ENCODE measurements around the gene SHB.

SHB gene

DNA sequence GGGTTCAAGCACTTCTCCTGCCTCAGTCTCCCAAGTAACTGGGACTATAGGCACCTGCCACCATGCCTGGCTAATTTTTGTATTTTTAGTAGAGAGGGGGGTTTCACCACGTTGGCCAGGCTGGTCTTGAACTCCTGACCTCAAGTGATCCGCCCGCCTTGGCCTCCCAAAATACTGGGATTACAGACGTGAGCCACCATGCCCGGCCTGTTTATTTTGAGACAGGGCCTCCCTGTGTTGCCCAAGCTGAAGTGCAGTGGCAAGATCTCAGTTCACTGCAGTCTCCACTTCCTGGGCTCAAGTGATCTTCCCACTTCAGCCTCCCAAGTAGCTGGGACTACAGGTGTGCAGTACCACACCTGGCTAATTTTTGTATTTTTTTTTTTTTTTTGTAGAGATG lies 159.2 kb downstream of the SHB start:
- in situ Hi-C loops (cut with MboI; ENCODE audit: low sequenced_read_pairs): loop anchor here (25.0 kb wide), 2 partner anchors 423 to 452 kb away; partner anchors contain the start of gene POLR1E

DNA sequence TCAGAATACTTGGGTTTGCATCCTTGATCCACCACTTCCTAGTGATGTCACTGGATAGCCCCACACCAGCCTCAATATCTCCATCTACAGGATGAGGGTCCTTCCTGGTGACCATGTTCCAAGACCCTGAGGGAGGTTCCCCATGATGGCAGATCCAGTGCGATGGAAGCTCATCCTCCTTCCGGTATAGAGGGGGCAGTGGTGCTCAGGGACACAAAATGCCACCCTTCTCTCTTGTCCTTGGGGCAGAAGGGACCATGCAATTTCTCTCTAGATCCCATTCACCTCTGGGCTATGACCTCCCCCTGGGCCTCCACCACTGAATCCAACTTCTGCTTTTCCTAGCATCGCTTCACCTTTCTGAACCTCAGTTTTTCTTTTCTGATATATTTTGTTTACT lies 159.7 kb downstream of the SHB start:
- in situ Hi-C loops (cut with MboI; ENCODE audit: low sequenced_read_pairs): loop anchor here (25.0 kb wide), 2 partner anchors 422 to 453 kb away; partner anchors contain the start of gene POLR1E

DNA sequence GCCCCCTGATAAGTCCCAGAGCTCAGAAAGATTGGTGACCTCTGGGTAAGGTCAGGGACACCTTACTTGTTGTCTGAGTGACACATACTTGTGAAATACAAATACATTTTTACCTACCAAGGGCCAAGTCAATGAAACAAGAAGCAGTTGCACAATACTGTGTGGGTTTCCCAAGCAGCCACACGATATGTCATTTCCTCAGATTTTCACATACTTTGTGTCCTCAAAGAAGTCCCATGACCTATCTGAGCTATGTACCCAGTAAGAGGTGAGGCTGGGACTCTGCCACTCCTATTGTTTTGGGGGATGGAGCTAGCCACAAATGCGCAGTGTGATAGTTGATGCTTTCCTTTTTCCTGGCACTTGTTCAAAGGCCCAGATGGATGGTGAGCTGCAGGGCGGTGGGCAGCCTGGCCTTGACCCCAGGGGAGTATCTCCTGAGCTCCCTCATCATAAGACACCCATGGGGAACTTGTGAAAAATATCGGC lies 160.3 kb downstream of the SHB start:
- in situ Hi-C loops (cut with MboI; ENCODE audit: low sequenced_read_pairs): loop anchor here (25.0 kb wide), 2 partner anchors 421 to 454 kb away; partner anchors contain the start of gene POLR1E

DNA sequence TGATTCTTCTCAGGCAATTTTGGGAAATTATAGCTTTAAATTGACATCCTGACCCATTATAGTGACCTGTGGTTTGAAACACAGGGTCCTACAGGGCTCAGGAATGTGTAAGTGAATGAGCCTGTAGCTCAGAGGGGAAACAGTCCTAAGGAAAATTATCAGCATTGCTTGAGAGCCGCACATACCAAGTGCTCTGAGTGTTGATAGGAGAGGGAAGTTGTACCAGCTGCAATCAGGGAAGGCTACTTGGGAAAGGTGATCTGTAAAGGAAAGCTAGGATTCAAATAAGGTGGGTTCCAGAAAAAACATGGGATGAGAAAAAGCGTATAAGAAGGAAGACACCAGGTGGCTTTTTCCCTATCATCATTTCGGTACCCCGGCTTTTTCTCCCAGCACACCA lies 160.7 kb downstream of the SHB start:
- in situ Hi-C loops (cut with MboI; ENCODE audit: low sequenced_read_pairs): loop anchor here (25.0 kb wide), 2 partner anchors 421 to 454 kb away; partner anchors contain the start of gene POLR1E

DNA sequence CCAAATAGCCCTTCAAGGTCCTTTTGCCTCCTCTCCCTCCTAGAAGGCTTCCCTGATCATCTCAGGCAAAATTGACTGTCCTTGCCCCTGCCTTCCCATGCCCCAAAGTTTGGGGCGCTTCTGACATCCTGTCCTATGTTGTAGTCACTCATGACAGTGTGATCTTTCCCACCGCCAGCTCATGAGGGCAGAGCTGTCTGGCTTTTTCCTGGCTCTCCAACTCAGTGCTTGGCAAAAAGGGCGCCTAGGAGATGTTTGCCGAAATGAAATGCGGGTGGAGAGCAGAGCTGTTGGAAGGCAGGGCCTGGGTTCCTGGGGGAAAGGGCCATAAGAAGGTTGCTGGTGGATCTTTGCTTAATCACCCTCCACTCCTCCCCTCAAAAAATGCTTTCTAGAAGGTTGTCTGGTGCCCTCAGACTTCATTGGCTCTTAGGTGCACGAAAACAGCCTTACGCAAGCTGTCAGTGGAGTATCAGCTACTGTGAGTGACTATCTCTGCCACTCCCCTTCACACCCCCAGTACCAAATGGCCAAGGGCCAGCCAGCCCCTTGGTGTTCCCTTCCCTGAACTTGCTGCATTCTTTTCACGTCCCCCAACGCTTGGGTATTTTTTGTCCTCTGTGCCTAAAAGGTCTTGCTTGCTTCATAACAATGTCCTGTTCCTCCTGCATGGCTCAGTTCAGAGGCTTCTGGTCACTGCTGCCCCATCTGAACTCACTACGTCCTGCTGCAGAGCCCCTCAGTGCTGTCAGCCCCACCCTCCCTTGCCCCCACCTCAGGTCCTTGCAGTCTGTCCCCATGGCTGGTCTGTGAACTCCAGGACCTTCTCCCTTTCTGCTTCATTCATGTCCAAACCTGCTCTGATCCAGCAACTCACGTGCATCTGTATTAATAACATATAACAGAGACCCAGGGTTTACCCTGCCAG lies 162.5 kb downstream of the SHB start:
- in situ Hi-C loops (cut with MboI; ENCODE audit: low sequenced_read_pairs): loop anchor here (25.0 kb wide), 2 partner anchors 419 to 456 kb away; partner anchors contain the start of gene POLR1E

DNA sequence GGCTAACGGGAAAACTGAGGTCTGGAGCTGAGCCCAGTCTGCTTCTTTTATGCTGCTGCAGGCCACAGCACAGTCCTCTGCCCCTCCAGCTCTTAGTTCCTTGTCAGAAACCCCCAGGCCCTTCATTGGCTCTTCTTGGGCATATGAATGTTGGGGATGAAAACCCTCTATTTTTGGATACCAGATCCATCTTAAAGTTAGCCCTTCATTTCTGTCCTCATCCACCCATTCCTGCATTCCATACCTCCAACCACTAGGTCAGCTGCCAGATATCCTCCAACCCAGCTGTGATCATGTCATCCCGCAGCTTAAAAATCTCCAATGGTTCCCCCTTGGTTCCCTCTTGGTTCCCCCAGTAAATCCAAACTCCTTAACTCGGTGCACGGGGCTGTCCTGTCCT lies 163.3 kb downstream of the SHB start:
- in situ Hi-C loops (cut with MboI; ENCODE audit: low sequenced_read_pairs): loop anchor here (25.0 kb wide), 2 partner anchors 418 to 457 kb away; partner anchors contain the start of gene POLR1E

DNA sequence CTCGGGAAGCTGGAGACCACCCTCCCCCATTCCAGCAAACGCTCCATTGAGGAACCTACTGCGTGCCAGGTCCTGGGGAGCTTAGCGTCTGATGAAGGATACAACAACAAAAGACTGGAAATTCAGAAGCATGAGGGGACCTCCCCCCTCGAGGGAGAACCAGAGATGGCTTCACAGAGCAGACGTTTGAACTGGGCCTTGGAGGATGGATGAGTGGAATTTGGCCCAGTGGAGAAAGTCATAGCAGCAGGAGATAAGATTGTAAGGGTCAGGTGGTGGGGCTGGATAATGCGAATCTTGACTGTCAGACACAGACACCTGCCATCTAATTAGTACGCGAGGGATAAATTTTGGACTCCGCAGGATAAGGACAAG lies 163.9 kb downstream of the SHB start:
- in situ Hi-C loops (cut with MboI; ENCODE audit: low sequenced_read_pairs): loop anchor here (25.0 kb wide), 2 partner anchors 418 to 457 kb away; partner anchors contain the start of gene POLR1E

DNA sequence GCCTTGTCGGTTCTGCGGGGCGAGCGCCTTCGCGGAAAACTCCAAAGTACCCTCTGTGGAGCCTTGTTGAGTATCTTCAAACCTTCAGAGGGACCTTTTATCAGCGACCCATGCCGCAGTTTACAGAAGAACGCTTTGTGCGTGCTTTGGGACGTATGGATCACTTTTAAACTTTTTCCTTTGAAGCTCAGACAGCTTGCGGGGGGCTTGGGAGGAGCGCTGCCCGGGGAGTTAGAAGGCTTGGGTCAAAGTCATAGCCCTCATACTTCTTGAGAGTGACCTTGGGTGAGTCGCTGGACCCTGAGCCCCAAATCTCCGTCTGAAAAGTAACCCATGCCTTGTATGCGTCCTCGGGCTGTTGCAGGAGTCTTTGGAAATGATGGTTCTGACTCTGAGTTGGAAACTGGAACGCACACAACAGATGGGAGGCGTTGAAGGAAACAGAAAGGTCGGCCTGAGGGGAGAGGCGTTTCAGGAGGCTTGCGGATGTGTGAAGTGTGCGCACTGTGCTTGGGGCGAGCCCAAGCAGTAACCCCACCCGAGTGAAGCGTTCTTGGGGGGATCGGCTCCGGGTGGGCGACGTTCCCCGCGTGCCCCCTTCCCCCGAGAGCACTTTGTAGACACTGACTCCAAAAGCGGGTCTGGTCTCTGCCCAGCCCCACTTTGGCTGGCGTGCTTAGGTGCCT lies 164.4 kb downstream of the SHB start:
- in situ Hi-C loops (cut with MboI; ENCODE audit: low sequenced_read_pairs): loop anchor here (25.0 kb wide), 2 partner anchors 417 to 458 kb away; partner anchors contain the start of gene POLR1E

DNA sequence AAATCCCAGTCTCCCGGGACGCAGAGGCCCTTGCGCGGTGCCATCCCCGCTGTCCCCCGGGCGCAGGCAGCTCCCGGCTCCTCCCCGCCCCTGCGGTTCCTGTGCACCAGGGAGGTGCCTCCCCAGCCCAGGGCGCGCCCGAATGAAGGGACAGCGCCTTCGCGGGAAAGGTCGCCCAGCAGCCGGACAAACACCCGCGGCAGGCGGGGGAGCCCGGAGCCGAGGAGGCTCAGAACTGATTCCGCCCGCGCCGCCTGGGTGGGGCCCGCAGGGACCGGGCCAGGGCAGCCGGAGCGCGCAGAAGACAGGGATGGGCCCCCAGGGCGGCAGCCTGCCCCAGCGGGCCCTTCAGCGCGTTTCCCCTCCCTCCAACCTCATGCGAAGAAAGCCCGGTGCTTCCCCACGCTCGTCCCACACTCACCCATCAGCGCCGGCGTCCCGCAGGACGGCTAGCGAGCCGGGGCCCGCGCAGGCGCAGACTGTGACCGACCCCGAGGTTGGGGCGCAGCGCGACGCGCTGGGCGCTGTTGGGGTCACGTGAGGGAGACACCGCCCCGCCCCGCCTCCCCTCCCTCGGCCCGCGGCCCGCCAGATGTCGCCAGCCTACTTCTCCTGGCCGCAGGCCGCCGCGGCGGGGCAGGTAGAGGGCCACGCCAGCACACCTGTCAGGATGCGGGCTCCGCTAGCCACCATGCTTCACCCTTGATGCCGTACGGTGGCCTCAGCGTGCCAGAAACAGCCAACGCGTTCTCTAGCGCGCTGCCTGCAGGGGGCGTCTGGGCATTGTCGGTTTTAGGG lies 165.2 kb downstream of the SHB start, which contains the start of gene SLC25A51:
SLC25A51 (minus strand) TSS at position 481 of the 798 bp plus-strand sequence. CDS start 15,577 bp downstream, outside the sequence.
- in situ Hi-C loops (cut with MboI; ENCODE audit: low sequenced_read_pairs): loop anchor here (25.0 kb wide), 2 partner anchors 417 to 458 kb away; partner anchors contain the start of gene POLR1E

DNA sequence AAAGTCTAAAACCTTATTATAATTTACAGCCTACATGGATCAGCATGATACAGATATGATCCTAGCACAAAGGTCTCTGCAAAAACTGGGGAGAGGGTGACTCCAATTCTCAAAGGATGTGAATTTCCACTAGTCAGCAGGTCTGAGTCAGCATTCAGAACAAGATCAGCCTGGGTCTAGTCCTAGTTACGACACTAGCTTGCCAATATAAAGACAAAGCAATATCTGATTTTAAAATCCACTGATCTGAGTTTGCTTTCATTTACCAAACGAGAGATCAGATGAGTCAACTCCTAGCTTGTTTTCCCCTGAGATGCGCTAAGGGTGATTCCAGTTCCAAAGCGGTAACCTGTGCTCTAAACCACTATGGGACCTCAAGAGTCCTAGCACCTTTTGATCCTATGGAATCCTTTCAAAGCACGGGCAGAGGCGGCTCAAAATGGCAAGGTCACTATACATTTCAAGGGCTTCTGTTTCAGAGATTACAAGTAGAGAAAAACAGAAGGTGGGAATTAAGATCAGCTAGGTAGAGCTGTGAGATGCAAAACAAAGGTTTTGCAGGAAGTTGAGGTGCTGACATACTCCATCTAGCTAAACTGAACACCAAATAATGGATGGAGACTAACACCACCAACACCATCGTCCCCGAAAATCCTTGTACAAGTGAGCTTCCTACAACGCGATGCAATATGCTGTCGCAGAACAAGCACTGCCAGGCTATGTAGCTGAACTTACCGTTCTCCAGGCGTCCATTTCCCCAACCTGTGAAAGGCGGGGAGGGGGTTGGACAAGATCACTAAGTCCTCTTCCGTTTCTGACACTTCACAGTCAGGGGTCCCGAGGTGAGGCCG lies 166.0 kb downstream of the SHB start:
- in situ Hi-C loops (cut with MboI; ENCODE audit: low sequenced_read_pairs): loop anchor here (25.0 kb wide), 2 partner anchors 416 to 459 kb away; partner anchors contain the start of gene POLR1E

DNA sequence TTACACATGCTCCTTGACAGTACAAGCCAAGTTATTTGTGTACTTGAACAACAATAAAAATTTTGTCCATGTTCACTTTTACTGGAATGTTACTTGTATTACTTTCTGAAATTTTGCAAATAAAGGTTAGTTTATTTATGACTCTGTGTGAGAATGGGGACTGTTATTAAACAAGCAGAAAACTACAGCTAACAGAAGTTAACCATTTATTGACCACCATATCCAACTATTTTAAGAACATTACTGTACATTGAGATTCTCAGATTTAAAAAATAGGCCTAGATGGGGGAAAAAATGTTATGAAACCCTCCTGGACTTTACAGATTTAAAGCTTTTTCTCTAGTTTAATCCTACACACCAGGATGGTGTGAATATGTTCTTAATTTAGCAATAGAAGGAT lies 166.9 kb downstream of the SHB start:
- in situ Hi-C loops (cut with MboI; ENCODE audit: low sequenced_read_pairs): loop anchor here (25.0 kb wide), 2 partner anchors 415 to 460 kb away; partner anchors contain the start of gene POLR1E

DNA sequence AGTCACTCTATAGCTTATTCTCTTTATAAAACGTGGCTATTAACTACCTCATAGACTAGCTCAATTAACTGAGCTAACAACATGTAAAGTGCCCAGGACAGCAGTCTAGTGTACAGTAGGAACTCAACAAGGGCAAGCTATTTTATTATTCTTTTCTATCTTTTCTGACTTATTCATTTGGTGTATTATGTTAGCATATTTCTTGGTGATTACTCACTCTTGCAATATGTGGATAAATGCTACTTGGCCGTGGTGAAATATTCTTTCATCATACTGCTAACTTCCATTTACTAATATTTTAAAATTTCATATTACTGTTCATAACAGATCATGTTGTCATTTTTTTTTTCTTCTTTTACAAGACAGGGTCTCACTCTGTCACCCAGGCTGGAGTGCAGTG lies 170.0 kb downstream of the SHB start:
- in situ Hi-C loops (cut with MboI; ENCODE audit: low sequenced_read_pairs): loop anchor here (25.0 kb wide), 1 partner anchor 312 kb away; the partner anchor contains the start of genes FBXO10 and TOMM5

DNA sequence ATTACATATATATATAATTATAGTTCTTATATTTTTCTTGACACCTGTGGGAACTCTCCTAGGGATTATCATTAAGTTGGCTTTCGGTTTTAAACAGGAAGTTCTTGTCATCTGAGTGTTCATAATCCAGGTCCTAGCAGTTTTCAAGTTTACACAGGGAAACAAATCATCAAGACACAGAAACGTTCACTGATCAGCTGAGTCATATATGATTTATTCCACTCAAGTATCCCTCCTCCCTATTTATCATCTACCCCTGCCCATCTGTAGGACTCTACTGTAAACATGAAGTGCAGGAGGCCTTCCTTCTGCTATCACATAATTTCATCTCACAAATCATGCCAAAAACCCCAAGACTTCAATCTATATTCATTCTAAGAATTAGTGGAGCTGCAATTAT lies 171.4 kb downstream of the SHB start:
- in situ Hi-C loops (cut with MboI; ENCODE audit: low sequenced_read_pairs): loop anchor here (25.0 kb wide), 1 partner anchor 310 kb away; the partner anchor contains the start of genes FBXO10 and TOMM5

DNA sequence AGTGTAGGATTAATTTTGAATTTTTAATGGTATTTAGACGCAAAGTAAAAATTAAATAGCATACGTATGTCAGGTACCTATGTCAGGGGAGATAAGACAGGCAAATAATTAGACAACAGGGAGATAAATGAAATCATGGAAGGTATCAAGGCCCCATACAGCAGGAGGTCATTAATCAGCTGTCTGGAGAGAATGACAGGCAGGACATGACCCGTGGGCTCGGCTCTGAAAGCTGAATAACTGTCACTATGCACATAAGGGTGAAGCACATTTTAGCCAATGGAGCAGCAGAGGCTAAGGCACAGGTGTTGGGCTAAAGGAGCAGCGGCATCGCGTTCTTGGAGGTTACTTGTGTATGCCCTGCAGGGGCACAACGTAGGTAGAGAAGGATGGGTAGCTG lies 177.0 kb downstream of the SHB start:
- in situ Hi-C loops (cut with MboI; ENCODE audit: low sequenced_read_pairs): loop anchor here (25.0 kb wide), 1 partner anchor 305 kb away; the partner anchor contains the start of genes FBXO10 and TOMM5

DNA sequence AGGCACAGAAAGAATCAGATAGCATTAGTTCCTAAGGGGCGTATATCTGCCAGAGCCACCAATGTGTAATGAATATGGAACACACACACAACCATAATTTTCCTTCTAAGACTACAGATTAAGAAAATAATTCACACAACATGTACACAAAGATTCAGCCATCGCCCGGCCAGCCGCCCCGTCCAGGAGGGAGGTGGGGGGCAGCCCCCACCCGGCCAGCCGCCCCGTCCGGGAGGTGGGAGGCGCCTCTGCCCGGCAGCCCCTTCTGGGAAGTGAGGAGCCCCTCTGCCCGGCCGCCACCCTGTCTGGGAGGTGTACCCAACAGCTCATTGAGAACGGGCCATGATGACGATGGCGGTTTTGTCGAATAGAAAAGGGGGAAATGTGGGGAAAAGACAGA lies 178.0 kb downstream of the SHB start:
- in situ Hi-C loops (cut with MboI; ENCODE audit: low sequenced_read_pairs): loop anchor here (25.0 kb wide), 1 partner anchor 304 kb away; the partner anchor contains the start of genes FBXO10 and TOMM5

DNA sequence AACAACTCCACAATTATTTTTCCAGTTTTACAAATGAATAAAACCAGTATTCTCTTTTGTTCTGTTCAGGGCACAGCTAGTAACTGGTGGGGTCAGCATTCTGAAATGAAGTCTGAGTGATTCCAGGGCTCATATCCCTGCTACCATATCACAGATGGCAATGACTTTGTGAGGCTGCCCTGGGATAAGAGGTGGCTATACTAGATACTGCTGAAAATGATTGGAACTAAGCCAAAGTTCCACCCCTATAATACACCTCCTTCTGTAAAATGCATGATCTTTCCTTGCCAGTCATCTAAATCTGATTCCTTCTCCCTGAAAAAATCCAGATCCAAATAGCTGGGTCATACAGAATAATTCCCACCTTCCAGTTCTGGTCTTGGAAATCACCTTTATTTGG lies 179.5 kb downstream of the SHB start:
- in situ Hi-C loops (cut with MboI; ENCODE audit: low sequenced_read_pairs): loop anchor here (25.0 kb wide), 1 partner anchor 302 kb away; the partner anchor contains the start of genes FBXO10 and TOMM5

DNA sequence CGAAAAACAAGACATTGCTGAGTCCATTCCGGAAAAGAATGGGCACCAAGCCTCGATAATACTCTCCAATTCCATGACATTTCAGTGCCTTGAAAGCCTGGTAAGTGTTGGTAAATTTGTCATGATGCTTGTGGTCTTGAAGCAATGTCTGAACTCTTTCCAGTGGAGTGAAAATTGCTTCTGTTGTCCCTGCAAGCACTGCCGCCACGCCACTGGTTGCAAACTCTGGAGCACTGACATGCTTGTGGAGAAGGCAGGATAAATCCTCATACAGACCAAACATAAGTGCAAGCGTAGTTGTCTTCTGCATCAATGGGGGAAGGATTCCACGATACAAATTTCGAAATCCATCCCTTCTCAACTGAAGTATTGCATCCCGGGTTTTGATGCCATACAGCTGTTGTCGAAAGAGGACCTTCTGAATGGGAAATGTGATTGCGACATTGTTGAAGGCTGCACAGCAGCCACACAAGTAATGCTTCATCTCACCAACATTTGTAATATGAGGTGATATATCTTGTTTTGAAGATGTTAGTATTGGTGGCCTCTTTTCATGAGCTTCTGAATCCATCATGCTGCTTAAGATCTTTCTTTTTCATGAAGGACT lies 180.9 kb downstream of the SHB start:
- in situ Hi-C loops (cut with MboI; ENCODE audit: low sequenced_read_pairs): loop anchor here (25.0 kb wide), 1 partner anchor 301 kb away; the partner anchor contains the start of genes FBXO10 and TOMM5

DNA sequence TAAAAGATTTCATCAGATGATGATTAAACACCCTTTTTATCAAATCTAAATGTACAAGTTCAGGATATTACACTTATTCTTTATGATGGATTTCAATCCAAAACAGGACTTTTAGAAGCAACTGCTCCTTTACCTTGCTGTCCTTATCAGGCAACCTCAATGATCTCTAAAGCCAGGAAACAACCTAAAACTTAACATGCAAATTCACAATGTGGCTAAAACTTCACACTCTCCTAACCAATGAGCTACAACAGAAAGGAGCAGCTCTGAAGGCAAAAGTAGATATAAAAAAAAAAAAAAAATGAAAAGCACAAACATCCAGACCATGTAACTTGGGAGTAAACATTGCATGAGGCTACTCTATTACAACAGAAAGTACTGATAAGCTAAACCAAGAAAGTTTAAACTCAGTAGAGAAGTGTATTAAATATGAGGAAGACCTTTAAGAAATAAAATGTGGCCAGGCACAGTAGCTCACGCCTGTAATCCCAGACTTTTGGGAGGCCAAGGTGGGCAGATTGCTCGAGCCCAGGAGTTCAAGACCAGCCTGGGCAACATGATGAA lies 188.0 kb downstream of the SHB start:
- in situ Hi-C loops (cut with MboI; ENCODE audit: low sequenced_read_pairs): loop anchor here (25.0 kb wide), 1 partner anchor 294 kb away; the partner anchor contains the start of genes FBXO10 and TOMM5
